ENCODE measurements around the gene OR2S2.
A peak's percentile ranks its signal among the peaks of the same experiment; 100 is the strongest.
"Not testable (repeated sequence)": the region's sequence is repeated elsewhere in the genome, so short reads cannot be mapped to it uniquely, and the experiment has no call there.

Gene OR2S2

GRCh38 chr9:35962126-35962906, 4.4 kb upstream of the OR2S2 start:
- DNase-seq: peak; percentile 85

- DNase-seq: peak; percentile 63
Observed at GRCh38 chr9:35960039-35960655, 2.2 kb upstream of the OR2S2 start.

GRCh38 chr9:35956651-35957050, 1.3 kb downstream of the OR2S2 start:
- DNase-seq: no peak

- DNase-seq: peak; percentile 75
Observed at GRCh38 chr9:35954942-35955546, 2.9 kb downstream of the OR2S2 start.

- no peak for DNase-seq
Observed at GRCh38 chr9:35952526-35953191, 5.3 kb downstream of the OR2S2 start.

GRCh38 chr9:35951736-35952135, 6.2 kb downstream of the OR2S2 start:
- DNase-seq: peak; percentile 88

GRCh38 chr9:35948901-35949318, 9.0 kb downstream of the OR2S2 start:
- DNase-seq: no peak

- no peak for DNase-seq
Observed at GRCh38 chr9:35948451-35948850, 9.5 kb downstream of the OR2S2 start.

- DNase-seq: peak; percentile 86
Observed at GRCh38 chr9:35945341-35946018, 12.5 kb downstream of the OR2S2 start.

- DNase-seq: no peak
Observed at GRCh38 chr9:35944841-35945240, 13.1 kb downstream of the OR2S2 start.

- DNase-seq: no peak
Observed at GRCh38 chr9:35944173-35944572, 13.8 kb downstream of the OR2S2 start.

GRCh38 chr9:35942286-35942685, 15.7 kb downstream of the OR2S2 start:
- DNase-seq: no peak

- peak; percentile 56 for DNase-seq
Observed at GRCh38 chr9:35940458-35941407, 17.2 kb downstream of the OR2S2 start.

GRCh38 chr9:35939679-35940250, 18.2 kb downstream of the OR2S2 start:
- DNase-seq: no peak

- DNase-seq: no peak
Observed at GRCh38 chr9:35938474-35939356, 19.2 kb downstream of the OR2S2 start.

GRCh38 chr9:35937227-35937626, 20.7 kb downstream of the OR2S2 start:
- DNase-seq: peak; percentile 61

- DNase-seq: peak; percentile 97
Observed at GRCh38 chr9:35935755-35936509, 22.0 kb downstream of the OR2S2 start.

- no peak for DNase-seq
Observed at GRCh38 chr9:35935261-35935660, 22.7 kb downstream of the OR2S2 start.

- DNase-seq: not testable (repeated sequence)
Observed at GRCh38 chr9:35934069-35934468, 23.9 kb downstream of the OR2S2 start.

All from fibroblast of skin of back (primary cell).